Osteocyte (in vitro differentiated cells): ENCODE data around the gene SPAG7. TPM values are rescaled to one million over a fixed set of nuclear protein-coding genes. Genes with fewer than 3 reads are reported as not detected.

Experiments used
- DNase-seq: peaks from one replicate; pipeline ENCODE4 v3.0.0; 2021; ENCODE audit warnings: mixed read lengths; ENCODE audit not compliant: unreplicated experiment; ENCODE audit errors: extremely low spot score
- H3K27ac Mint-ChIP-seq: one replicate; pipeline ENCODE4 v1.8.0; 2021; ENCODE audit warnings: mild to moderate bottlenecking, mixed read lengths; ENCODE audit not compliant: unreplicated experiment
- H3K27me3 Mint-ChIP-seq: one replicate; pipeline ENCODE4 v1.8.0; 2021; ENCODE audit warnings: mixed read lengths; ENCODE audit not compliant: unreplicated experiment
- H3K36me3 Mint-ChIP-seq: one replicate; pipeline ENCODE4 v1.8.0; 2021; ENCODE audit warnings: mixed read lengths; ENCODE audit not compliant: unreplicated experiment
- H3K4me1 Mint-ChIP-seq: one replicate; pipeline ENCODE4 v1.8.0; 2021; ENCODE audit warnings: mixed read lengths; ENCODE audit not compliant: unreplicated experiment
- H3K4me3 Mint-ChIP-seq: one replicate; pipeline ENCODE4 v1.8.0; 2021; ENCODE audit warnings: mild to moderate bottlenecking, moderate library complexity, mixed read lengths; ENCODE audit not compliant: unreplicated experiment
- H3K9me3 Mint-ChIP-seq: one replicate; pipeline ENCODE4 v1.8.0; 2021; ENCODE audit warnings: mixed read lengths; ENCODE audit not compliant: unreplicated experiment
- total RNA-seq: library from RNA; stranded (reverse); gene quantifications from 2 replicates; pipeline ENCODE4 v1.2.1, GENCODE V29; 2021
- TF ChIP-seq, protein P1 (sequence below): fragments of 200-600 bp; sonication (generic); IDR thresholded peaks from 2 replicates; pipeline ENCODE4 v1.5.0; 2021; ENCODE audit warnings: antibody characterized with exemption, mild to moderate bottlenecking, moderate library complexity

The SPAG7 gene
- total RNA-seq, 1 donor from 2014 or later = 92.9 TPM

GRCh38 chr17:5002121-5002788, 34.6 kb upstream of the SPAG7 start:
- no peaks in the 10 kb centered on the region for H3K27me3 Mint-ChIP-seq
- peaks cover 20% of the 10 kb centered on the region for H3K4me1 Mint-ChIP-seq
- no peaks in the 10 kb centered on the region for H3K9me3 Mint-ChIP-seq
- H3K27ac Mint-ChIP-seq = no peak overlapping the region
- TF ChIP-seq, protein P1, sequence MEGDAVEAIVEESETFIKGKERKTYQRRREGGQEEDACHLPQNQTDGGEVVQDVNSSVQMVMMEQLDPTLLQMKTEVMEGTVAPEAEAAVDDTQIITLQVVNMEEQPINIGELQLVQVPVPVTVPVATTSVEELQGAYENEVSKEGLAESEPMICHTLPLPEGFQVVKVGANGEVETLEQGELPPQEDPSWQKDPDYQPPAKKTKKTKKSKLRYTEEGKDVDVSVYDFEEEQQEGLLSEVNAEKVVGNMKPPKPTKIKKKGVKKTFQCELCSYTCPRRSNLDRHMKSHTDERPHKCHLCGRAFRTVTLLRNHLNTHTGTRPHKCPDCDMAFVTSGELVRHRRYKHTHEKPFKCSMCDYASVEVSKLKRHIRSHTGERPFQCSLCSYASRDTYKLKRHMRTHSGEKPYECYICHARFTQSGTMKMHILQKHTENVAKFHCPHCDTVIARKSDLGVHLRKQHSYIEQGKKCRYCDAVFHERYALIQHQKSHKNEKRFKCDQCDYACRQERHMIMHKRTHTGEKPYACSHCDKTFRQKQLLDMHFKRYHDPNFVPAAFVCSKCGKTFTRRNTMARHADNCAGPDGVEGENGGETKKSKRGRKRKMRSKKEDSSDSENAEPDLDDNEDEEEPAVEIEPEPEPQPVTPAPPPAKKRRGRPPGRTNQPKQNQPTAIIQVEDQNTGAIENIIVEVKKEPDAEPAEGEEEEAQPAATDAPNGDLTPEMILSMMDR = no peak
- DNase-seq = no peak
- peaks cover 49% of the 10 kb centered on the region for H3K36me3 Mint-ChIP-seq
- no peak overlapping the region for H3K4me3 Mint-ChIP-seq

DNA sequence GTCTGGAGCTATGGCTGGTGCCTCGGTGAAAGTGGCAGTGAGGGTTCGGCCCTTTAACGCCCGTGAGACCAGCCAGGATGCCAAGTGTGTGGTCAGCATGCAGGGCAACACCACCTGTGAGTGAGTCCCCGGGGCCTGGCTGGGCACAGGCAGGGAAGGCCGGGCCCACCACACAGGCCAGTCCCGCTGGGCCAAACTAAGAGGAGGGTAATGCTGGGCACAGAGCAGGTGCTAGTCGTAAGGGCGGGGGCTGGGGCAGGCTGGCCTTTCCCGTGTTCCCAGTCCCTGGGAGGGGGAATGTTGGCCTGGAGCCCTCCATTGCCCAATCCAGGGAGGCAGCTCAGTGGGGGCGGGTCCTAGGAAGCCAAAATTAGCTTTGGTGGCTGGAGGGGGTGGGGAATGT, 32.6 kb upstream of the SPAG7 start:
- Mint-ChIP-seq H3K9me3 (no peaks in the 10 kb centered on the region), H3K4me1 (peaks cover 23% of the 10 kb centered on the region), H3K36me3 (peaks cover 36% of the 10 kb centered on the region), H3K27me3 (no peaks in the 10 kb centered on the region), H3K27ac (peak overlapping the region; percentile 34), H3K4me3 (peak overlapping the region; percentile 88)
- DNase-seq = no peak
- TF ChIP-seq, protein P1 = no peak

- Mint-ChIP-seq H3K4me3 (peak overlapping the region; percentile 88), H3K36me3 (peaks cover 30% of the 10 kb centered on the region), H3K27ac (peak overlapping the region; percentile 34), H3K9me3 (no peaks in the 10 kb centered on the region), H3K27me3 (no peaks in the 10 kb centered on the region), H3K4me1 (peaks cover 23% of the 10 kb centered on the region)
- no peak for DNase-seq
- TF ChIP-seq, protein P1 = no peak
Observed at GRCh38 chr17:4999430-5000093, 31.9 kb upstream of the SPAG7 start.

DNA sequence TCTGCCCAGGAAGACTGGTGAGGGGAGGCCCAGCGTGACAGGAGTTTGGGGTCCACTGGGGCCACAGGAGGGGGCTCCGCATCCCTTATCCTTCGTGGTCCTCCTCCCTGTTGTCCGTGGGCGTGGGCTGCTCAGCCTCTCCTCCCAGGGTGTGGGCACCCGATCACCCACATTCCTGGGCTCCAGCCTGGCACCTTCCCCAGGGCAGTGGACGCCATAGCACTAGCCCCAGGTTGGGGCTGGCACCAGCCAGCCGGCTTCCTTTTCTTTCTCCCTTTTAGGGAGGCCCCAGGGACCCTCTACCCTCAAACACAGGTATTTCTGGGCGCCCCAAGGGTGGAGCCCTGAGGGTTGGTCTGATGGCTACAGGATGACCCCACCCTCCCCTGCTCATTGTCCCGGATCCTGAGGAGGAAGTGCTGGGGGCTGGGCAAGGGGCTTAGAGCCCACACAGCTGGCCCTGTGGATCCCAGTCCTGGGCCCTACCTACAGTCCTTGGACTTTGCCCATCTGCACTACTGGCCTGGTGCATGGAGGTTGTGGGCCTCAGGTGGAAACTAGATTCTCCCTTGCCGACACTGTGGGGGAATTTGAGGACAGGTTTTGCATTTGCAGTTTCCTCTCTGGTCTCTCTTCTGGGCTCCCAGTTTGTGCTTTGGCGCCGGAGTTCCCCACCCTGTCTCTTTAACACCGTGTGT, 31.3 kb upstream of the SPAG7 start:
- Mint-ChIP-seq H3K27ac (peak overlapping the region; percentile 47), H3K27me3 (no peaks in the 10 kb centered on the region), H3K4me3 (peak overlapping the region; percentile 88), H3K36me3 (peaks cover 23% of the 10 kb centered on the region), H3K9me3 (no peaks in the 10 kb centered on the region), H3K4me1 (peaks cover 23% of the 10 kb centered on the region)
- TF ChIP-seq, protein P1 = no peak
- DNase-seq = no peak
